Colon (tissue), 2 donors: ENCODE measurements around the gene KRTAP5-4.

Experiments used
- FAIRE-seq: peaks from 2 replicates; lab custom pipeline; 2012; peaks lifted over from hg19 to GRCh38; lab: Jason Lieb, UNC
- donor health status: control.
- donor health status: control.

KRTAP5-4 gene

GRCh38 chr11:1572197-1573076 is 49.5 kb downstream of the KRTAP5-4 start, which contains the start of gene DUSP8:
Gene DUSP8, minus strand, starts transcription at chr11:1572271. Its CDS starts 6,445 bp downstream, at chr11:1565826.
- FAIRE-seq = no peak

GRCh38 chr11:1571760-1572196 is 50.2 kb downstream of the KRTAP5-4 start:
- FAIRE-seq = no peak
